IPS-20b (cell line): ENCODE measurements around the gene EIF4H.
A peak's percentile ranks its signal among the peaks of the same experiment; 100 is the strongest.

Experiments
- H3K27ac ChIP-seq: one replicate; pipeline ENCODE4 v1.5.1; 2013; ENCODE audit warnings: low read length
- H3K27me3 ChIP-seq: 2 replicates; pipeline ENCODE4 v1.6.1; 2013; ENCODE audit warnings: mild to moderate bottlenecking, low read length, inconsistent platforms; ENCODE audit not compliant: insufficient read depth
- H3K36me3 ChIP-seq: 2 replicates; pipeline ENCODE4 v1.6.1; 2013; ENCODE audit warnings: low read depth, mild to moderate bottlenecking, inconsistent platforms, low read length, moderate library complexity; ENCODE audit not compliant: insufficient read depth
- H3K4me1 ChIP-seq: 2 replicates; pipeline ENCODE4 v1.6.1; 2013; ENCODE audit warnings: mild to moderate bottlenecking, control low read depth, inconsistent platforms, low read length, moderate library complexity; ENCODE audit not compliant: insufficient read depth
- H3K4me3 ChIP-seq: 2 replicates; pipeline ENCODE4 v1.5.1; 2013; ENCODE audit warnings: mild to moderate bottlenecking, low read length, inconsistent platforms
- H3K9ac ChIP-seq: 2 replicates; pipeline ENCODE4 v1.6.1; 2013; ENCODE audit warnings: low read depth, mild to moderate bottlenecking, inconsistent platforms, low read length, moderate library complexity
- H3K9me3 ChIP-seq: 2 replicates; pipeline ENCODE4 v1.6.1; 2013; ENCODE audit warnings: mild to moderate bottlenecking, low read depth, low read length, inconsistent platforms; ENCODE audit not compliant: insufficient read depth

EIF4H gene

DNA sequence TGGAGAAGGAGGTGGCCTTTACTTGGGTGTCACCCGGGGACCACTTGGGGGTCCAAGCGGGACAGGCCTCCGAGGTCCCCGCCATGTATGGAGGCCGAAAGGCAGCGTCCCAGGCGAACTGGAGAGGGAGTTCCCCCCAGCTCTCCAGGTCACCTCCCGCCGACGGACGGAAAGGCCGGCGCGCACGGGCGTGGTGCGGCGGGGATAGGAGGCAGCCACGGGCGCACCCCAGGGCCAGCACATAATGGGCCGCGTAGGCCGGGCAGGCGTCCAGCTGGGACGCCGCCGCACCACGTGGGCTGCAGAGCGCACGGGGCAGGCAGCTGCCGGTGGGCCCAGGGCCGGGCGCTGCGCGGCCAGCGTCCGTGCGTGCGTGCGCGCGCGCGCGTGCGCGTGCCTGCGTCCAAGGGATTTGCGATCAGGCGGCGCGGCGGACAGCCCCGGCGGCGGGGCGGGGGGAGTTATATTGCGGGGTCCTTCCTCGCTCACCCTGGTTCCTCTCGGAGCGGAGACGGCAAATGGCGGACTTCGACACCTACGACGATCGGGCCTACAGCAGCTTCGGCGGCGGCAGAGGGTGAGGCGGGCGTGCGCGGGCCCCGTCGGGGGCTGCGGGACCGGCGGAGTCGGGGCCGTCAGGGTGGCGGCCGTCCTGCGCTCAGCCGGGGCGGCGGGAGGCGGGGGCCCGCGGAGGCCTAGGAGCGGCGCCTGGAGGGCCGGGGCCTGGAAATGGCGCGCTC lies at the start of gene EIF4H:
EIF4H (plus strand) TSS at position 491 of the 740 bp plus-strand sequence; CDS start at position 519, 28 bp downstream.
- H3K9ac ChIP-seq: peak within 1 kb of the TSS; percentile 93
- H3K9me3 ChIP-seq: no peaks in the 10 kb centered on the region
- no peaks in the 10 kb centered on the region for H3K27me3 ChIP-seq

DNA sequence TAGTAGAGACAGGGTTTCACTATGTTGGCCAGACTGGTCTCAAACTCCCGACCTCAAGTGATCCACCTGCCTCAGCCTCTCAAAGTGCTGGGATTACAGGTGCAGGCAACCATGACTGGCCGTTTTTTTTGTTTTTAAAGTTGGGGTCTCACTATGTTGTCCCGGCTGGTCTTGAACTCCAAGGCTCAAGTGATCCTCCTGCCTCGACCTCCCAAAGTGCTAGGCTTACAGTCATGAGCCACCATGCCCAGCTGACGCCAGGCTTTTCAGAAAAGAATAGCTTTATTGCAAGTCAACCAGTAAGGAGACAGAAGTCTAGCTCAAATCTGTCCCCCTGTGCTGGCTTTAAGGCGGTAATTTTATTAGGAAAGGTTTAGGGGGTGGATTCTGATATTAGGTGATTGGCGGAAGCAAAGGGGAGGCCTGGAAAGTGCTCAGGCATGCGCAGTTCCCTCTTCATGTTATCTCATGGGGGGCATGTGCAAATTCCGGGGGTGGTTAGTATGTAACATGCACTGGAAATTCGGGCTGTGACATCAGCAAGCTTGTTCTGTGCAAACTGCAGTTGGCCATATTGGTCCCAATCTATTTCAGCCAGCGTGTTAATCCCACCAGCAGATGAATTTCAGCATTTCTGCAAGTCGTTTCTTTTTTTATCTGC lies 47.8 kb upstream of the EIF4H start:
- H3K4me3 ChIP-seq: no peak overlapping the region
- no peaks in the 10 kb centered on the region for H3K4me1 ChIP-seq
- peaks cover 9% of the 10 kb centered on the region; the same call in 1 of the 2 replicates for H3K36me3 ChIP-seq
- no peak overlapping the region for H3K27ac ChIP-seq
- no peaks in the 10 kb centered on the region for H3K27me3 ChIP-seq
- H3K9me3 ChIP-seq: no peaks in the 10 kb centered on the region
- H3K9ac ChIP-seq: no peak overlapping the region

More for the DNA sequence above, at the start of gene EIF4H:
- peaks cover 32% of the 10 kb centered on the region for H3K36me3 ChIP-seq
- peak within 1 kb of the TSS; percentile 93 for H3K4me3 ChIP-seq
- H3K27ac ChIP-seq: peak within 1 kb of the TSS; percentile 62
- peaks cover 10% of the 10 kb centered on the region for H3K4me1 ChIP-seq

DNA sequence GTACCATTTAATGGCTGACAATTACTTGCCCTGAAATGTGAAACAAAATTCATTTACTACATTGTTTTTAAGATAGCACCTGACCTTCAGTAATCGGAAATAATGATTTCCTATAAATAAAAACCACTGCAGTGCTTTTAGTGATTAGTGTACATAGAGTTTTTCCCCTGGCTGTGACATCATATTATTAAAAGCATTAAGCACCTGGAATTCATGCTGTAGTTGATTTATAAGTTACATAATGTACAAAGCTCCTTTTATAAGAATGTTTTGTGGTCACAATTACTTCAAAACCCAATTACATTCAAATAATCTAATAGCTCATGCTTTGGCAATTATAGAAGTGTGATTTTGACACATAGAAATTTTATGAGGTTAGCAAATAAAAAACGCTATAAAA lies 44.3 kb upstream of the EIF4H start:
- no peaks in the 10 kb centered on the region; the same call in 1 of the 2 replicates for H3K4me1 ChIP-seq

DNA sequence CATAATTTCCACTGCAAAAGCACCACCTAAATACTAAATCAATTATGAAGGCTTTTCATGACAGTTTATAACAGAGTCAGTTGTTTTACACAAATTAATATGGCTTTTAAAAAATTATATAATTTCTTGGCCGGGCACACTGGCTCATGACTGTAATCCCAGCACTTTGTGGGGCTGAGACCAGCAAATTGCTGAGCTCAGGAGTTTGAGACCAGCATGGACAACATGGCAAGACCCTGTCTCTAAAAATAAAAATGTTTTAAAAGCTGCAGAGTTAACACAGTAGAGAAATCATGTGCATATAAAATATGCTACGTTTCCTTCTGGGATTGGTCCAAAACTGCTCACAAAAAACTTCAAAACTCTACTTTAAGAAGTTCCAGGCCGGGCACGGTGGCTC lies 43.6 kb upstream of the EIF4H start:
- no peaks in the 10 kb centered on the region for H3K27me3 ChIP-seq
- H3K27ac ChIP-seq: no peak overlapping the region
- no peaks in the 10 kb centered on the region; the same call in 1 of the 2 replicates for H3K4me1 ChIP-seq
- H3K36me3 ChIP-seq: no peaks in the 10 kb centered on the region
- no peaks in the 10 kb centered on the region for H3K9me3 ChIP-seq
- no peak overlapping the region for H3K9ac ChIP-seq
- no peak overlapping the region for H3K4me3 ChIP-seq

More for the DNA sequence above, 44.3 kb upstream of the EIF4H start:
- Histone ChIP-seq H3K36me3 (no peaks in the 10 kb centered on the region), H3K9ac (no peak overlapping the region), H3K27me3 (no peaks in the 10 kb centered on the region), H3K27ac (no peak overlapping the region), H3K9me3 (no peaks in the 10 kb centered on the region), H3K4me3 (no peak overlapping the region)

DNA sequence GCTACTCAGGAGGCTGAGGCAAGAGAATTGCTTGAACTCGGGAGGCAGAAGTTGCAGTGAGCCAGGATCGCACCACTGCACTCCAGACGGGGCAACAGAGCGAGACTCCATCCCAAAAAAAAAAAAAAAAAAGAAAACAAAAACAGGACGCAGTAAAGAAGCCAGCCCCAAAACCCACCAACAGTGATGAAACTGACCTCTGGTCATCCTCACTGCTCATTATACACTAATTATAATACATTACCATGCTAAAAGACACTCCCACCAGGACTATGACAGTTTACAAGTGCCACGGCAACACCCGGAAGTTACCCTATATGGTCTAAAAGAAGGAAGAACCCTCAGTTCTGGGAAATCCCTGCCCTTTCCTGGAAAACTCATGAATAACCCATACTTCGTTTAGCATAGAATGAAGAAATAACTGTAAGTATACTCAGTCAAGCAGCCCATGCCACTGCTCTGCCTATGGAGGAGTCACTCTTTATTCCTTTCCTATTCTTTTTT lies 40.0 kb upstream of the EIF4H start:
- peaks cover 4% of the 10 kb centered on the region; the same call in 1 of the 2 replicates for H3K4me1 ChIP-seq
- H3K4me3 ChIP-seq: no peak overlapping the region
- H3K27me3 ChIP-seq: no peaks in the 10 kb centered on the region
- no peak overlapping the region for H3K27ac ChIP-seq
- H3K9ac ChIP-seq: no peak overlapping the region
- no peaks in the 10 kb centered on the region for H3K9me3 ChIP-seq
- no peaks in the 10 kb centered on the region for H3K36me3 ChIP-seq

DNA sequence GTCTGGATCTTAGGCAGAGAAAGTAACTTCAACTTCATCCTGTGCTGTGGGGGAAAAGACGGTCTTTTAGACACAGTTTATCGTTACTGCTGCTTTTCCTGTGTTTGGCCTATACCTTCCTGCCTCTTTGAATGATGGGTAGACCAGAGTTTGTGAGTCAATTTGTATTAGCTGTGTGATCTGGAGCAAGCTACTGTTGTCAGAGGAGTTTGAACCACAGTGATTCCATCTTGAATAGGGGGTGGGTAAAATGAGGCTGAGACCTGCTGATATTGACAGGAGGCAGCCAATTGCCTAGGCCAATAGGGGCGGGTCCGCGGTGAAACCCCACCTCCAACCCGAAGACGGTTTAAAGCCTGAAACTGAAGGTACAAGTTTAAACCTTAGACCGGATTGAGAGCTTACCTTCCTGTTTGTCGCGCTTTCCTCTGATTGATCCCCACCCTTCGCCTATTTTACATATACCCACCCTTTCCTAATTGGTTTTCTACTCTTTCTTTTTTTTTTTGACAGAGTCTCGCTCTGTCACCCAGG lies 35.8 kb upstream of the EIF4H start:
- H3K4me3 ChIP-seq: peak overlapping the region; percentile 46
- H3K4me1 ChIP-seq: peaks cover 14% of the 10 kb centered on the region; the same call in 1 of the 2 replicates
- no peak overlapping the region for H3K9ac ChIP-seq
- H3K27me3 ChIP-seq: no peaks in the 10 kb centered on the region
- H3K9me3 ChIP-seq: no peaks in the 10 kb centered on the region
- no peaks in the 10 kb centered on the region for H3K36me3 ChIP-seq
- H3K27ac ChIP-seq: no peak overlapping the region

DNA sequence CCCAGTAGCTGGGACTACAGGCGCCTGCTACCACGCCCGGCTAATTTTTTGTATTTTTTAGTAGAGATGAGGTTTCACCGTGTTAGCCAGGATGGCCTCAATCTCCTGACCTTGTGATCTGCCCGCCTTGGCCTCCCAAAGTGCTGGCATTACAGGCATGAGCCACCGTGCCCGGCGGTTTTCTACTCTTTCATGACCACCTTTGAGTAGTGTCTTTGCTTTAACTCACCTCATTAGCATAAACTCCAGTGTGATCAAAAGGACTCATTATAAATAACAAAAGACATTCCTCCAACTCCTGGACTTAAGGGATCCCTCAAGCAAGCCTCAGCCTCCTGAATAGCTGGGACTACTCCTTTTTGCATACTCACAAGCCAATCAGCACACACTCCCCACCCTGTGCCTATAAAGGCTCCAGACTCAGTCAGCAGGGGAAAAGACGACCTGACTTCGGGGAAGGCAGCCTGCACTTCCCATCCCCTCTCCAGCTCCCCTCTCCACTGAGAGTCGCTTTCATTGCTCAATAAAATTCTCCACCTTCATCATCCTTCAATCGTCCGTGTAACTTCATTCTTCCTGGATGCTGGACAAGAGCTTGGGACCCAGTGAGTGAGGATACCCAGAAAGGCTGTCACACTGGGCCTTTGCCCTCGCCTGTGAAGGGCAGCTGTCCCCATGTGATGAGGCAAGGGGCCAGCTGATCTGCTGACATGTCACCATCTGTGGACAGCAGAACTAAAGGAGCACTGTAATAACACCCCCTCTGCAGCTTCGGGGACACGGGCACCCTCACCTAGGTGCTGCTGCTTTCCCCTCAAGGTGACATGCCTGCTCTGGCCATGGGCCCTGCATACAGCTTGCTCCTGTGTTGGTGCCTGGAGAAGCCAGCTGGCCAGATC lies 35.0 kb upstream of the EIF4H start:
- peak overlapping the region; percentile 43; the same call in 1 of the 2 replicates for H3K4me3 ChIP-seq
- no peak overlapping the region for H3K9ac ChIP-seq
- H3K27ac ChIP-seq: peak overlapping the region; percentile 23

DNA sequence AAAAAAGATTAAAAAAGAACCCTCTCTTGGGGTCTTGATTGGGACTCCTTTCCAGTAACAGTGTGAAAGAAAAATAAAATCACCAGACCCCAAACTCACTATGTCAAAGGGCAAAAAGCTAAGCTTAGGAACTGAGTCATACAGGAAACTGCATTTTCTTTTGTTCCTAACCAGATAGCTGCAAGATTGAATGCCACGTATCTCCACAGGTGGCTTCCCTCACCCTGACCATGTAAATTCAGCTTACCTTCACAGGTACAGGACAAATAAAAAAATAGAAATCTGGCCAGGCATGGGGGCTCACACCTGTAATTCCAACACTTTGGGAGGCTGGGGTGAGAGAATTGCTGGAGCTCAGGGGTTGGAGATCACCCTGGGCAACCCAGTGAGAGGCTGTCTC lies 32.5 kb upstream of the EIF4H start:
- H3K9me3 ChIP-seq: no peaks in the 10 kb centered on the region

More for the DNA sequence above, 35.0 kb upstream of the EIF4H start:
- Histone ChIP-seq H3K27me3 (no peaks in the 10 kb centered on the region), H3K9me3 (no peaks in the 10 kb centered on the region), H3K36me3 (no peaks in the 10 kb centered on the region), H3K4me1 (peaks cover 14% of the 10 kb centered on the region; the same call in 1 of the 2 replicates)

DNA sequence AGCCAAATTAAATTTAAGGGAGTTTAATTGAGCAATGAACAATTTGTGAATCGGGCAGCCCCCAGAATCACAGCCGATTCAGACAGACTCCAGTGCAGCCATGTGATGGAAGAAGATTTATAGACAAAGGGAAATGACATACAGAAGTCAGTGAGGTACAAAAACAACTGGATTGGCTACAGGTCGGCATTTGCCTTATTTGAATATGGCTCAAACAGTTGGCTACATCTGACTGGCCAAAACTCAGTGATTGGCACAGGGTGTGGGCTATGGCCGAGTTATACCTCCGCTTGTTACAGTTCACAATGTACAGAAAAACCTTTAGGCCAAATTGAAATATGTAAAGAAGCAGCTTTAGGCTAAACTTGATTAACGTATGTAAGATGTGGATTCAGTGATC lies 30.8 kb upstream of the EIF4H start:
- Histone ChIP-seq H3K4me1 (peaks cover 10% of the 10 kb centered on the region; the same call in 1 of the 2 replicates), H3K27me3 (no peaks in the 10 kb centered on the region), H3K4me3 (no peak overlapping the region), H3K9me3 (no peaks in the 10 kb centered on the region; the same call in 1 of the 2 replicates), H3K9ac (no peak overlapping the region), H3K27ac (no peak overlapping the region), H3K36me3 (no peaks in the 10 kb centered on the region)

More for the DNA sequence above, 32.5 kb upstream of the EIF4H start:
- no peak overlapping the region for H3K27ac ChIP-seq
- peaks cover 14% of the 10 kb centered on the region; the same call in 1 of the 2 replicates for H3K4me1 ChIP-seq
- H3K9ac ChIP-seq: no peak overlapping the region
- no peak overlapping the region for H3K4me3 ChIP-seq
- H3K36me3 ChIP-seq: no peaks in the 10 kb centered on the region
- H3K27me3 ChIP-seq: no peaks in the 10 kb centered on the region

DNA sequence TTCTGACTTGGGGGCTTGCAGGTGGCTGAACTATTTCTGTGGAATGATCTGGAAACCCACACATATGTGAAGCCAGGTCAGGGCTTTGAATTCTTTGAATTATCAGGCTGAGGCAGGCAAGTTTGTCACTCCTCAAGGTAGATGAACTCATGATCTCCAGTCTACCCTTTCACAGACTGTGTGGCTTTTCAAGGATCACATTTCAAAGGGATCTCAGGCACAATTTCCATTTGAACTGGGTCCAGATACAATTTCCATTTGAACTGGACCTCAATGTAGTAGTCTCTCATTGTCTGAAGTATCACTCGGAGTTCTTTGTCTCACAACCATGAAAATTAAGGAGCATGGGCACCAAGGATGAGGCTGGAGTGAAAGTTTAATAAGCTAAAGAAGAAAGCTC lies 25.7 kb upstream of the EIF4H start:
- H3K9ac ChIP-seq: no peak overlapping the region
- no peaks in the 10 kb centered on the region; the same call in 1 of the 2 replicates for H3K9me3 ChIP-seq
- no peaks in the 10 kb centered on the region for H3K4me1 ChIP-seq
- H3K27me3 ChIP-seq: no peaks in the 10 kb centered on the region
- no peak overlapping the region for H3K27ac ChIP-seq
- no peaks in the 10 kb centered on the region for H3K36me3 ChIP-seq
- no peak overlapping the region for H3K4me3 ChIP-seq

DNA sequence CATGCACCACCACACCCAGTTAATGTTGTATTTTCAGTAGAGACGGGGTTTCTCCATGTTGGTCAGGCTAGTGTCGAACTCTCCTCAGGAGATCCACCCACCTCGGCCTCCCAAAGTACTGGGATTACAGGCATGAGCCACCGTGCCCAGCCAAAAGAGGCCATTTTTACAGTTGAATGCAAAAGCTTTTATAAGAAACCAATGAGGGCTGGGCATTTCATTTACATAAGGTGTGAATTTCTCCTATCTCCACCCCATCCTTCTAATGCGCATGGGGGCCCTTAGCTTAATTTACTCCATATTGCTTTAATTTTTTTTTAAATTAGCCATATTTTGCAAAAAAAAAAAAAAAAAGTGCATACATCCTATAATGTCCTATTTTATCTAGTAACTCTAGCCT lies 25.1 kb upstream of the EIF4H start:
- Histone ChIP-seq H3K27me3 (no peaks in the 10 kb centered on the region), H3K36me3 (no peaks in the 10 kb centered on the region), H3K27ac (no peak overlapping the region), H3K4me1 (no peaks in the 10 kb centered on the region), H3K9ac (no peak overlapping the region), H3K9me3 (no peaks in the 10 kb centered on the region; the same call in 1 of the 2 replicates), H3K4me3 (no peak overlapping the region)
